Fibroblast of villous mesenchyme (primary cell): ENCODE data around the gene SEMA4A. TPM values are rescaled to one million over a fixed set of nuclear protein-coding genes. Genes with fewer than 3 reads are reported as not detected.
"Not testable (repeated sequence)": the region's sequence is repeated elsewhere in the genome, so short reads cannot be mapped to it uniquely, and the experiment has no call there.

Source experiments
- DNase-seq: peaks from one replicate; pipeline ENCODE4 v3.0.0-alpha.2; 2010; ENCODE audit warnings: low read depth
- H3K4me3 ChIP-seq: 2 replicates; pipeline ENCODE4 v1.5.1; 2011; ENCODE audit warnings: low read depth, mild to moderate bottlenecking, low read length
- total RNA-seq: library from RNA; depleted of rRNA; stranded (reverse); fragments of >200 nt; gene quantifications from 2 replicates; pipeline ENCODE4 v1.2.3, GENCODE V29; 2012
- TF ChIP-seq, protein P1 (sequence below): IDR thresholded peaks from 2 replicates; pipeline ENCODE4 v1.5.1; 2012; ENCODE audit warnings: low read depth, mild to moderate bottlenecking, low read length; ENCODE audit not compliant: insufficient read depth

SEMA4A gene
- total RNA-seq, 1 donor = 0.43 TPM

DNA sequence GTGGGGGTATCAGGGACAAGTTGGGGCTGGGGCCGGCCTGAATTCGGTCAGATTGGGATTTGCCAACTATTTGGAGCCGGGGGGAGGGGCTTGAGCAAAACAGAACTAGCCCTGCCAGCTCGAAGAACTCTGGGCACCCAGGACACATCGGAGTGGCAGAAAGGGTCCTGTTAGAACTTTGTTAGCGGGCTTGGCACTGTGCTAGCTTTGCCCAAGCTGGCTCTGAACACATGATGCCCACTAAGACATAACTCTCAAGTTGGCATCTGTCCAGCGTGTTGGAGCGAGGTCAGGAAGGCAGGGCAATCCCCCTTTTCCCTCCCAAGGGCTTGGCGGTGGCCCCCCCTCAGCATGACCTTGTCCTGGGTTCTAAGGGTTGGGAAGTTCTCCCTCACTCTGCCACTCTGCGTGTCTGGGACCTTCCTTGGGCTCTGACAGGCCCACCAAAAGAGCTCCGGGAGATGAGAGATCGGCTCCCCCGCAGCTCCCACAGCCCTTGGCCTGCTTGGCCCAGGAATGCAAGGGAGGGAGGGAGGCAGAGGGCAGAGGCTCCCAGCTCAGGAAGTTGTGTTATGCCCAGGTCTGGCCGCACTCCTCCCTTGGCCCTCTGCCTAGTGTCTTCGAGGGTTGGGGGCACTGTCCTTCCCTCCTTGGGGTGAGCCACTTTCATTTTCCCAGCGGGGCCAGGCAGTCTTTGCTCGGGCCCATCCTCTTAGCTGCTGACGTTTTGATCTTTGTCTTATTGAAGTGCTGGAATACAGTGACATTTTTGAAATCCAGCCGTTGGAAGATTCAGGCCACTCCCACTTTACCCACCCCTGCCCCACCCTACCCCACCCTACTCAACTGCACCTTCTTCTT is 37.6 kb upstream of the SEMA4A start:
- peak overlapping the region; percentile 100 for H3K4me3 ChIP-seq
- peak; percentile 71 for DNase-seq
- TF ChIP-seq, protein P1, sequence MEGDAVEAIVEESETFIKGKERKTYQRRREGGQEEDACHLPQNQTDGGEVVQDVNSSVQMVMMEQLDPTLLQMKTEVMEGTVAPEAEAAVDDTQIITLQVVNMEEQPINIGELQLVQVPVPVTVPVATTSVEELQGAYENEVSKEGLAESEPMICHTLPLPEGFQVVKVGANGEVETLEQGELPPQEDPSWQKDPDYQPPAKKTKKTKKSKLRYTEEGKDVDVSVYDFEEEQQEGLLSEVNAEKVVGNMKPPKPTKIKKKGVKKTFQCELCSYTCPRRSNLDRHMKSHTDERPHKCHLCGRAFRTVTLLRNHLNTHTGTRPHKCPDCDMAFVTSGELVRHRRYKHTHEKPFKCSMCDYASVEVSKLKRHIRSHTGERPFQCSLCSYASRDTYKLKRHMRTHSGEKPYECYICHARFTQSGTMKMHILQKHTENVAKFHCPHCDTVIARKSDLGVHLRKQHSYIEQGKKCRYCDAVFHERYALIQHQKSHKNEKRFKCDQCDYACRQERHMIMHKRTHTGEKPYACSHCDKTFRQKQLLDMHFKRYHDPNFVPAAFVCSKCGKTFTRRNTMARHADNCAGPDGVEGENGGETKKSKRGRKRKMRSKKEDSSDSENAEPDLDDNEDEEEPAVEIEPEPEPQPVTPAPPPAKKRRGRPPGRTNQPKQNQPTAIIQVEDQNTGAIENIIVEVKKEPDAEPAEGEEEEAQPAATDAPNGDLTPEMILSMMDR = no peak

GRCh38 chr1:156116731-156117130 is 36.7 kb upstream of the SEMA4A start:
- peak overlapping the region; percentile 100 for H3K4me3 ChIP-seq
- not testable (repeated sequence) for DNase-seq

GRCh38 chr1:156117414-156118176 is 35.8 kb upstream of the SEMA4A start:
- peak; percentile 28 for DNase-seq
- TF ChIP-seq, protein P1 = no peak
- peak overlapping the region; percentile 100 for H3K4me3 ChIP-seq

DNA sequence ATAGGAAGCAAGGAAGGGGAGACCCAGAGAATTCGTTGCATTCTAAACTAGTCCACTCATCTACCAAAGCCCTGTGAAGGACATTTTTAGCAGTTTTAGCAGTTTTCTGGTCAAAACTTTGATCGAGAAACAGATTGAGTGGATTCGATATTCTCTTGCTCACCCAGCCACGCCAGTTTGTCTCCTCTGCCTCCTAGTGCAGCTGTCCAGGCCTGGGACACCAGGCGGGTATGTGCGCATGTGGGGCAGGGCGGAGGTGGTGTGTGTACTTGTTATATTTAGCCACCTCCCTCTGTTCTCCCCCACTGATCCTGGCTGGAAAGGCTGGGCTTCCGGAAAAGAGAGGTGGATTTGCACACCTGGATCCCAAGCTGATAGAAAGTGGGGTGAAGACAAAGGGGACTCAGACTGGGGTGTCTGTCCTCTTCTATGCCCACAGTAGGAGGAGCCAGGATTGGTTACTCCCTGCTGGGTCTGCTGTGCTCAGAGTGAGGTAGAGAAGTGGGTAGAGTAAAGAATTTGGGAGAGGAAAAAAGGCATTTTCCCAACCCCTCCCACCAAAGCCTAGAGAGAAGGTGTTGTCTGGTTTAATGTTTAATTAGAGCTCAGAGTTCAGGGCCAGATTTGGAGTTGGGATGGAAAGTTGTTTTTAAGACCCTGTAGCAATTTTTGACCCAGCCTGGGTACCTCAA is 35.1 kb upstream of the SEMA4A start:
- TF ChIP-seq, protein P1 = no peak
- DNase-seq = peak; percentile 42
- H3K4me3 ChIP-seq = peak overlapping the region; percentile 100

GRCh38 chr1:156119503-156120209 is 33.7 kb upstream of the SEMA4A start:
- peak overlapping the region; percentile 25 for H3K4me3 ChIP-seq
- peak; percentile 82 for DNase-seq
- TF ChIP-seq, protein P1 = peak; percentile 15

- H3K4me3 ChIP-seq = no peak overlapping the region
- no peak for DNase-seq
- TF ChIP-seq, protein P1 = no peak
These were observed 33.1 kb upstream of the SEMA4A start for GRCh38 chr1:156120318-156120717.

GRCh38 chr1:156121005-156121404 is 32.4 kb upstream of the SEMA4A start:
- peak overlapping the region; percentile 16 for H3K4me3 ChIP-seq

More at GRCh38 chr1:156121005-156121404, 32.4 kb upstream of the SEMA4A start:
- DNase-seq = peak; percentile 30
